NCI-H524 treated with DMSO at 0.1 percent for 48 hours (cell line): ENCODE measurements around the gene RAB27B.

ENCODE experiments used
- DNase-seq: peaks from one replicate; lab custom pipeline; 2025; lab: John Stamatoyannopoulos, UW

RAB27B gene

GRCh38 chr18:54867131-54867530, 38.9 kb downstream of the RAB27B start:
- no peak for DNase-seq

- no peak for DNase-seq
Observed at GRCh38 chr18:54871231-54871630, 43.0 kb downstream of the RAB27B start.

- DNase-seq: no peak
Observed at GRCh38 chr18:54872681-54873080, 44.4 kb downstream of the RAB27B start.

GRCh38 chr18:54873884-54874255, 45.6 kb downstream of the RAB27B start:
- DNase-seq: no peak

- DNase-seq: no peak
Observed at GRCh38 chr18:54875063-54875462, 46.8 kb downstream of the RAB27B start.

- no peak for DNase-seq
Observed at GRCh38 chr18:54877076-54877475, 48.8 kb downstream of the RAB27B start.

- no peak for DNase-seq
Observed at GRCh38 chr18:54878159-54878622, 49.9 kb downstream of the RAB27B start.

GRCh38 chr18:54878659-54879358, 50.5 kb downstream of the RAB27B start:
- DNase-seq: no peak

- DNase-seq: no peak
Observed at GRCh38 chr18:54879691-54880090, 51.4 kb downstream of the RAB27B start.

GRCh38 chr18:54880395-54881105, 52.3 kb downstream of the RAB27B start:
- DNase-seq: no peak

- no peak for DNase-seq
Observed at GRCh38 chr18:54881229-54881768, 53.0 kb downstream of the RAB27B start.

GRCh38 chr18:54882318-54882717, 54.0 kb downstream of the RAB27B start:
- DNase-seq: no peak

GRCh38 chr18:54883816-54884604, 55.7 kb downstream of the RAB27B start:
- DNase-seq: no peak

GRCh38 chr18:54888378-54888777, 60.1 kb downstream of the RAB27B start:
- DNase-seq: no peak

GRCh38 chr18:54888933-54889332, 60.7 kb downstream of the RAB27B start:
- DNase-seq: no peak

GRCh38 chr18:54899500-54899899, 71.2 kb downstream of the RAB27B start:
- DNase-seq: no peak

GRCh38 chr18:54900290-54900689, 72.0 kb downstream of the RAB27B start:
- no peak for DNase-seq

- no peak for DNase-seq
Observed at GRCh38 chr18:54904581-54904980, 76.3 kb downstream of the RAB27B start.

- DNase-seq: no peak
Observed at GRCh38 chr18:54905629-54906028, 77.4 kb downstream of the RAB27B start.

GRCh38 chr18:54906331-54907185, 78.3 kb downstream of the RAB27B start:
- no peak for DNase-seq

- no peak for DNase-seq
Observed at GRCh38 chr18:54909538-54909937, 81.3 kb downstream of the RAB27B start.
